ENCODE results near the gene SORD.
"Not testable (repeated sequence)": the region's sequence is repeated elsewhere in the genome, so short reads cannot be mapped to it uniquely, and the experiment has no call there.

DNA sequence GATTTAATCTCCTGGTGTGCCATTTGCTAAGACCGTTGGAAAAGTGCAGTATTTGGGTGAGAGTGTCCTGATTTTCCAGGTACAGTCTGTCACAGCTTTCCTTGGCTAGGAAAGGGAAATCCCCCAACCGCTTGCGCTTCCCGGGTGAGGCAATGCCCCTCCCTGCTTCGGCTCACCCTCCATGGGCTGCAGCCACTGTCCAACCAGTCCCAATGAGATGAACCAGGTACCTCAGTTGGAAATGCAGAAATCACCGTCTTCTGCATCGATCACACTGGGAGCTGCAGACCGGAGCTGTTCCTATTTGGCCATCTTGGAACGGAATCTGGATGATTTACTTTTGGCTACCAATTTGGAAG is 2.1 kb upstream of the SORD start:
- TF ChIP-seq NRF1 (conservative IDR thresholded peaks at IDR 0.05; ENCODE audit: low read depth, low read length); CTCF (IDR thresholded peaks at IDR 0.05 in 2 of 3, conservative IDR thresholded peaks at IDR 0.05 in 1 of 3; ENCODE audit: control insufficient read depth in 2 of 3, extremely low read depth in 1 of 3, insufficient read depth in 1 of 3, low read depth in 3 of 3, low read length in 3 of 3); EP300 (IDR thresholded peaks at IDR 0.05; ENCODE audit: borderline replicate concordance in 1 of 2, control insufficient read depth in 1 of 2, low read depth in 2 of 2, low read length in 2 of 2); RB1 (IDR thresholded peaks at IDR 0.05; ENCODE audit: borderline replicate concordance); FOXM1 (IDR thresholded peaks at IDR 0.05; ENCODE audit: low read depth, low read length); HDAC2 (IDR thresholded peaks at IDR 0.05): not testable (repeated sequence)

Data from GM12878 (cell line).